ENCODE results near the gene SYNE3.

Gene SYNE3

DNA sequence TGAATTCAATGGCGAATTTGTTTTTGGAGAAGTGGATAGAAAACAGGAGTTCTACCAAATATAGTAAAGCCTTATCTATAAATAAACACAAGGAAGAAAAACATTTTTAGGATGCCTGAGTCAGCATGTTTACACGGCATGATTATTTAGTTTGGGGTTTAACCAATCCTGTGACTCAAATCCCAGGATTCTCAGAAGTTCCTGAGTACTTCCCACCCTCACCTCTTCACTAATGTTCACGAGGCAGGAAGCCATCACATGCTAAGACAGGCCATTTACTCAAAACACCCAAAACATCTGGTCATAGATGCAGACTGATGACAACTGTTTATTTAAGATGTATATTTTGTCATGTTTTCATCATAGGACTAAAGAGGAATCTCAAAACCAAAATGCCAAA is 15.0 kb upstream of the SYNE3 start:
- no peak for TF ChIP-seq CTCF (IDR thresholded peaks at IDR 0.05; ENCODE audit: extremely low read depth, insufficient read depth, missing control alignments)
- in situ Hi-C loops (cut with MboI; ENCODE audit: low pct_unique_long_range_greater_than_20kb, low sequenced_read_pairs, unreplicated experiment): no loop called here
- DNase-seq (ENCODE audit: low spot score): no peak

- TF ChIP-seq CTCF (IDR thresholded peaks at IDR 0.05; ENCODE audit: extremely low read depth, insufficient read depth, missing control alignments): no peak
- DNase-seq (ENCODE audit: low spot score): no peak
- in situ Hi-C loops (cut with MboI; ENCODE audit: low pct_unique_long_range_greater_than_20kb, low sequenced_read_pairs, unreplicated experiment): no loop called here
Observed at GRCh38 chr14:95530473-95531276, 14.2 kb upstream of the SYNE3 start.

DNA sequence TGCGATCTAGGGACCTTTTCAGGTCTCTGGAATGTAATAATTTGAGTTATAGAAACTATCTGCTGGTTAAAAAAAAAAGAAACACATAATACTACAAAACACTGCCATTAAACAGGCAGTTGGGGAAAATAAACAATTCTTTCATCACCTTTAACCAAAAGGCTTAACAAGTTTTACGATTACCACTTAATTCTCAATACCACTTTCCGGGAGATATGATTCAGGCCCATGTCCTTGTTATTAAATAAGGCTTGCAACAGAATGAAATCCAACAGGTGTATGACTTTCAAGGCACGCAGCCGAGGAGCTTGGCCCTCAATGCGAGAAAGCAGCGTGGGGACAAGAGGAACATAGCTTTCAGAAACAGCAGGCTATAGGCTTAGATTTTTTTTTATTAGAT is 12.8 kb upstream of the SYNE3 start:
- DNase-seq (ENCODE audit: low spot score): no peak
- no peak for TF ChIP-seq CTCF (IDR thresholded peaks at IDR 0.05; ENCODE audit: extremely low read depth, insufficient read depth, missing control alignments)
- in situ Hi-C loops (cut with MboI; ENCODE audit: low pct_unique_long_range_greater_than_20kb, low sequenced_read_pairs, unreplicated experiment): loop anchor here (5.0 kb wide), 1 partner anchor 77 kb away; no protein-coding TSS in a partner anchor

DNA sequence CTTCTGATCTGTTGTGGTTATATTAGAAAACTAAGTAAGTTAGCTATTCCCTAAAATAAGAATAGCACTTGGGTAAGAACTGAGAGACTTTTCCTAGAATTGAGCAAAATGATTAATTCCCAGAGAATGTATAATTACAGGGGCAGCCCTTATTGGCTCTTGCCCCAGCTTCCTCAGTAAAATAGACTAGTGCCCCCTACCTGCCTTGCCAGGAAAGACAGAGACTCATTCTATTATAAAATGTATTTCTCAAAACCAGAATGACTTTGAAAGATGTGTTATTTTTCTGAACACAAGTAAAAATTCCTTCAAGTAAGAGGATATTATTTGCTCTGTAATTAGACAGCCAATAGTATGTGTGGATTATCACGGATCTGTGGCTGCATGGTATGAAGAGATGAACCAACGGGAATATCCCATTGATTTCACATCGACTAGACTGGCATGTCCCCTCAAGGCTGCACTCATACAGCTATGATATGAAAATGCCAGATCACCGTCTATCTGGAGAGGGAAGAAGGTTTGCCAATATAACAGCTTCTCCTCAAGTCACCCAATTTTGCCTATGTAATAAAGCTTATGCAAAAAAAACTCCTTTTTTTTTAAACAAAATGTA is 11.0 kb upstream of the SYNE3 start:
- DNase-seq (ENCODE audit: low spot score): no peak
- TF ChIP-seq CTCF (IDR thresholded peaks at IDR 0.05; ENCODE audit: extremely low read depth, insufficient read depth, missing control alignments): peak; percentile 73
- in situ Hi-C loops (cut with MboI; ENCODE audit: low pct_unique_long_range_greater_than_20kb, low sequenced_read_pairs, unreplicated experiment): loop anchor here (5.0 kb wide), 1 partner anchor 75 kb away; no protein-coding TSS in a partner anchor

- in situ Hi-C loops (cut with MboI; ENCODE audit: low pct_unique_long_range_greater_than_20kb, low sequenced_read_pairs, unreplicated experiment): loop anchor here (5.0 kb wide), 1 partner anchor 74 kb away; no protein-coding TSS in a partner anchor
- no peak for TF ChIP-seq CTCF (IDR thresholded peaks at IDR 0.05; ENCODE audit: extremely low read depth, insufficient read depth, missing control alignments)
Observed at GRCh38 chr14:95526483-95527386, 10.3 kb upstream of the SYNE3 start.

DNA sequence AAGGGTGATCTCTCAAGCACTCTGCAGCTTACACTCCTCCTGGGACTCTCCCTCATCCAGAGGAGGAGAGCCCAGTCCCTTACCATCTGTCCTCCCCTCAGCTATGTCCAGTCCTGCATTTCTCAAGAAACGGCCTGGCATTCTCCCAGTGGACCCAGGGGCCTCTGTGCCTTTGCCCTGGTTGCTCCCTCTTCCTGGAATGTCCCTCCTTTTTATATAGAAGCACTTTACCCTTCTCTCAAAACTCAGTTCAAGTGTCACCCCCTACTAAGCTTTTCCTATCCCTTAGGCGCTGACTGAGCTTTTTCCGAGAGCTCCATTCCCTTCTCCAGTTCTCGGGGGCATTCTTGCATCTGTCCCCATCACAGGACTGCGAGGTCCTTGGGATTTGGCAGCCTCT is 9.5 kb upstream of the SYNE3 start:
- in situ Hi-C loops (cut with MboI; ENCODE audit: low pct_unique_long_range_greater_than_20kb, low sequenced_read_pairs, unreplicated experiment): loop anchor here (5.0 kb wide), 1 partner anchor 74 kb away; no protein-coding TSS in a partner anchor
- DNase-seq (ENCODE audit: low spot score): no peak
- TF ChIP-seq CTCF (IDR thresholded peaks at IDR 0.05; ENCODE audit: extremely low read depth, insufficient read depth, missing control alignments): no peak

More at GRCh38 chr14:95526483-95527386, 10.3 kb upstream of the SYNE3 start:
- no peak for DNase-seq (ENCODE audit: low spot score)
